GM12878 (cell line): ENCODE data around the gene GON7. TPM values are rescaled to one million over a fixed set of nuclear protein-coding genes. Genes with fewer than 3 reads are reported as not detected.

Experiments
- ATAC-seq: fragments of 200-7000 bp; cut with Tn5 transposase; 3 replicates; pipeline ENCODE4 v1.9.1; 2020; ENCODE audit warnings: mild to moderate bottlenecking, moderate library complexity
- BruUV-seq: library from RNA; stranded (reverse); fragments of 400-500 nt; replicated peaks from 2 replicates; lab custom pipeline; 2021; lab: Mats Ljungman, UMichigan
- CTCF ChIA-PET: fragments of 300-600 bp; sonication (Branson Sonifier 250); formaldehyde crosslinking; extraction: SDS; loops from one replicate; lab custom pipeline; 2021; ENCODE audit warnings: inconsistent platforms; lab: Yijun Ruan, JAX
- POLR2A ChIA-PET: fragments of 350-600 bp; formaldehyde crosslinking; extraction: SDS; loops from one replicate; lab custom pipeline; 2021; ENCODE audit warnings: inconsistent platforms; lab: Charles Lee
- RAD21 ChIA-PET: fragments of 300-600 bp; sonication (Branson Sonifier 250); formaldehyde crosslinking; loops from one replicate; lab custom pipeline; 2023; ENCODE audit warnings: antibody characterized with exemption; ENCODE audit not compliant: unreplicated experiment; lab: Charles Lee
- SMC1A ChIA-PET: fragments of 300-600 bp; sonication (Branson Sonifier 250); formaldehyde crosslinking; loops from one replicate; lab custom pipeline; 2023; ENCODE audit not compliant: unreplicated experiment, uncharacterized antibody; lab: Charles Lee
- DNase-seq: peaks from one replicate; pipeline ENCODE4 v3.0.0-alpha.2; 2011; ENCODE audit warnings: low read depth, low spot score
- FAIRE-seq: peaks from 3 replicates; lab custom pipeline; 2011; peaks lifted over from hg19 to GRCh38; lab: Jason Lieb, UNC
- H2AFZ ChIP-seq: 2 replicates; pipeline ENCODE4 v1.6.0; 2011; ENCODE audit warnings: low read depth, low read length, control low read depth; ENCODE audit not compliant: control insufficient read depth
- H3K27ac ChIP-seq: 2 replicates; pipeline ENCODE4 v1.5.1; 2011; ENCODE audit warnings: control low read depth; ENCODE audit not compliant: control insufficient read depth, insufficient read depth
- H3K27me3 ChIP-seq, 2 experiments: replicated peaks in 1 of 2; 2 replicates each; pipeline versions ENCODE4 v1.6.0 to v1.6.1; 2011; ENCODE audit warnings: low read length in 1 of 2; ENCODE audit not compliant: control insufficient read depth in 2 of 2, insufficient read depth in 2 of 2
- H3K36me3 ChIP-seq, 2 experiments: 2 replicates each; pipeline ENCODE4 v1.5.1; 2011; ENCODE audit warnings: low read length in 1 of 2; ENCODE audit not compliant: control insufficient read depth in 2 of 2, insufficient read depth in 2 of 2
- H3K4me1 ChIP-seq: 2 replicates; pipeline ENCODE4 v1.6.1; 2011; ENCODE audit warnings: mild to moderate bottlenecking, low read length, moderate library complexity, mixed read lengths; ENCODE audit not compliant: control insufficient read depth, insufficient read depth
- H3K4me2 ChIP-seq: 2 replicates; pipeline ENCODE4 v1.6.0; 2011; ENCODE audit warnings: control low read depth; ENCODE audit not compliant: control insufficient read depth, insufficient read depth
- H3K4me3 ChIP-seq: fragments of 200-600 bp; sonication (generic); 2 replicates; pipeline ENCODE4 v1.5.1; 2016
- H3K79me2 ChIP-seq: 2 replicates; pipeline ENCODE4 v1.6.0; 2011; ENCODE audit warnings: low read length; ENCODE audit not compliant: control insufficient read depth, insufficient read depth
- H3K9ac ChIP-seq: 2 replicates; pipeline ENCODE4 v1.8.0; 2011; ENCODE audit warnings: low read length, control low read depth, mixed read lengths; ENCODE audit not compliant: control insufficient read depth, insufficient read depth
- H3K9me3 ChIP-seq: replicated peaks from 3 replicates; pipeline ENCODE4 v1.5.1; 2011; ENCODE audit warnings: mild to moderate bottlenecking, low read length; ENCODE audit not compliant: control insufficient read depth, insufficient read depth
- H4K20me1 ChIP-seq: 2 replicates; pipeline ENCODE4 v1.6.0; 2011; ENCODE audit not compliant: control insufficient read depth, insufficient read depth
- BCL11A ChIP-seq: IDR thresholded peaks from 2 replicates; pipeline ENCODE4 v1.6.1; 2011; ENCODE audit warnings: low read depth, low read length
- BHLHE40 ChIP-seq, 2 experiments: fragments of 450-650 bp in 1 of 2; IDR thresholded peaks; 2 replicates each; pipeline ENCODE4 v1.6.1; 2011 to 2017; ENCODE audit warnings: low read depth in 2 of 2, borderline replicate concordance in 1 of 2, improper control_type of control experiment in 1 of 2, low read length in 1 of 2, mild to moderate bottlenecking in 1 of 2
- EP300 ChIP-seq, 2 experiments: fragments of 150-350 bp in 1 of 2; IDR thresholded peaks; 2 replicates each; pipeline ENCODE4 v1.6.1; 2011 to 2012; ENCODE audit warnings: low read depth in 2 of 2, low read length in 2 of 2, borderline replicate concordance in 1 of 2, improper control_type of control experiment in 1 of 2, inconsistent platforms in 1 of 2; ENCODE audit not compliant: control insufficient read depth in 1 of 2
- EZH2 ChIP-seq: IDR thresholded peaks from 2 replicates; pipeline ENCODE4 v1.6.1; 2012; ENCODE audit warnings: low read depth, mild to moderate bottlenecking, control low read depth, inconsistent platforms, low read length, borderline replicate concordance; ENCODE audit not compliant: control insufficient read depth
- IKZF1 ChIP-seq: fragments of 450-650 bp; conservative IDR thresholded peaks from 2 replicates; pipeline ENCODE4 v1.6.1; 2017; ENCODE audit warnings: antibody characterized with exemption, mild to moderate bottlenecking
- MEF2A ChIP-seq: IDR thresholded peaks from 2 replicates; pipeline ENCODE4 v1.6.1; 2011; ENCODE audit warnings: low read depth, mild to moderate bottlenecking, low read length, moderate library complexity; ENCODE audit not compliant: insufficient read depth
- NFXL1 ChIP-seq: fragments of 450-650 bp; IDR thresholded peaks from 2 replicates; pipeline ENCODE4 v1.6.1; 2017; ENCODE audit warnings: antibody characterized with exemption, mild to moderate bottlenecking, borderline replicate concordance
- NFYA ChIP-seq: IDR thresholded peaks from 2 replicates; pipeline ENCODE4 v1.6.1; 2011; ENCODE audit warnings: low read depth, mild to moderate bottlenecking, low read length, improper control_type of control experiment, borderline replicate concordance
- NRF1 ChIP-seq: conservative IDR thresholded peaks from 2 replicates; pipeline ENCODE4 v1.6.1; 2011; ENCODE audit warnings: mild to moderate bottlenecking, low read depth, low read length, improper control_type of control experiment
- RAD51 ChIP-seq: fragments of 450-650 bp; IDR thresholded peaks from 2 replicates; pipeline ENCODE4 v1.6.1; 2016; ENCODE audit warnings: moderate library complexity, mild to moderate bottlenecking, inconsistent platforms
- ZNF217 ChIP-seq: fragments of 450-650 bp; IDR thresholded peaks from 2 replicates; pipeline ENCODE4 v1.6.1; 2017; ENCODE audit warnings: antibody characterized with exemption, mild to moderate bottlenecking
- WGBS: methylation state at CpG from one replicate; pipeline ENCODE4 v1.1.6; 2016; ENCODE audit warnings: low lambda C conversion rate; ENCODE audit not compliant: insufficient replicate concordance, insufficient coverage; ENCODE audit errors: missing lambda C conversion rate; 5-methylcytosine and 5-hydroxymethylcytosine counted together
- in situ Hi-C: fragments of 300-500 bp; cut with MboI; formaldehyde crosslinking; loops from 9 replicates; pipeline ENCODE4 v1.14.3; 2018; ENCODE audit warnings: mixed read lengths
- intact Hi-C: fragments of 100-400 bp; cut with micrococcal nuclease; formaldehyde crosslinking; loops from one replicate; pipeline ENCODE4 v1.14.2; 2022; ENCODE audit not compliant: unreplicated experiment
- polyA plus RNA-seq, 11 experiments: library from polyadenylated mRNA; depleted of rRNA in 4 of 11; unstranded in 6 of 11; stranded (reverse) in 5 of 11; fragments of >200 nt; fragmentation: Nextera tagmentation in 4 of 11; fragmentation: Illumina TruSeq in 1 of 11; extraction: Ambion mirVana in 4 of 11; extraction: Trizol in 1 of 11; gene quantifications; 1 replicate in 1 of 11; 2 replicates in 10 of 11; pipeline versions ENCODE4 v1.2.1 to v1.2.3, GENCODE V29; 2011 to 2016; ENCODE audit warnings: inconsistent platforms in 2 of 11, missing spikeins in 2 of 11, low read depth in 1 of 11
- total RNA-seq, 4 experiments: library from RNA; depleted of rRNA in 3 of 4; stranded (reverse); fragments of >200 nt in 3 of 4; fragmentation: Illumina TruSeq in 1 of 4; extraction: Trizol in 1 of 4; gene quantifications; 2 replicates each; pipeline versions ENCODE4 v1.2.1 to v1.2.3, GENCODE V29; 2013 to 2021
- TF ChIP-seq, protein P1 (sequence below): IDR thresholded peaks from 2 replicates; pipeline ENCODE4 v1.6.1; 2012; ENCODE audit warnings: low read depth, low read length, improper control_type of control experiment
- TF ChIP-seq, protein P2 (sequence below): IDR thresholded peaks from 2 replicates; pipeline ENCODE4 v1.6.1; 2012; ENCODE audit warnings: low read depth, low read length, improper control_type of control experiment
- TF ChIP-seq, protein P3 (sequence below): IDR thresholded peaks from 2 replicates; pipeline ENCODE4 v1.6.1; 2012; ENCODE audit warnings: low read length, inconsistent platforms
- TF ChIP-seq, protein P4 (sequence below): fragments of 450-650 bp; formaldehyde crosslinking; IDR thresholded peaks from 2 replicates; pipeline ENCODE4 v1.5.0; 2022; ENCODE audit warnings: mild to moderate bottlenecking, missing genetic modification characterization

GON7 gene
- total and polyA plus RNA-seq, 10 of the 15 experiments (the other 5 are each of a cell fraction or from before 2014, with no cell fraction given): 21.6 to 59.0 (median 33.0) TPM

DNA sequence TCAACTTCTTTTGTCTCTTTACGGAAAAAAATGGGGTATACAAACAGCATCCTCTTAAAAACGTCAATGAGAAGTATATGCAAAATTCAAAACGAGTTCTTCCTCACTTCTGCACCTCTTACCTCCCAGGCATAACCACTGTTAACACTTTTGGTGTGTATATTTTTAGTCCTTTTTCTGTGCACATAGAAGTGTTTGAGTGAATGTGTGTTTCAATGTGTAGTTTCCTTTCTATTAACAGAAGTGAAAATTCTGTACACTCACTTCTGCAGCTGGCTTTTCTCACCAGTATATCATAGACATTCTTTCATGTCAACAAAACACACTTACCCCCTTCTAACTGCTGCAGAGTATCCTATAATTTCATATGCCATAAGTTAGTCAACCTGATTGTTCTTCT lies 5.6 kb upstream of the GON7 start:
- Histone ChIP-seq H3K4me1 (peaks cover 25% of the 10 kb centered on the region), H3K4me3 (no peak overlapping the region), H3K9ac (peak overlapping the region; percentile 16; the same call in 1 of the 2 replicates), H3K27ac (peak overlapping the region; percentile 81), H3K27me3 (no peaks in the 10 kb centered on the region), H3K79me2 (peaks cover 27% of the 10 kb centered on the region), H2AFZ (no peak overlapping the region; the same call in 1 of the 2 replicates), H4K20me1 (no peaks in the 10 kb centered on the region), H3K4me2 (peak overlapping the region; percentile 85; the same call in 1 of the 2 replicates), H3K9me3 (no peaks in the 10 kb centered on the region), H3K36me3 (peaks cover 3 to 8% of the 10 kb centered on the region in 2 experiments)
- ChIA-PET CTCF (interaction anchor here (0.9 to 2.8 kb wide), 4 partner anchors 20 to 406 kb away, joined by 3 to 15 read pairs (median 5); no protein-coding TSS in a partner anchor), SMC1A (interaction anchor here (0.6 to 1.2 kb wide), 5 partner anchors 26 to 324 kb away, joined by 3 to 4 read pairs (median 3); no protein-coding TSS in a partner anchor), RAD21 (interaction anchor here (0.6 kb wide), 1 partner anchor 98 kb away, joined by 3 read pairs; no protein-coding TSS in a partner anchor), POLR2A (interaction anchor here (1.0 kb wide), 1 partner anchor 46 kb away, joined by 5 read pairs; no protein-coding TSS in a partner anchor)
- ATAC-seq: peak; percentile 68
- in situ Hi-C loops: no loop called here
- DNase-seq: peak; percentile 64
- peak; percentile 73 for FAIRE-seq
- intact Hi-C loops: no loop called here
- BruUV-seq: no TSS peak
- 0% methylated on average over 3 of the region's 3 CpGs for WGBS
- TF ChIP-seq, protein P1, sequence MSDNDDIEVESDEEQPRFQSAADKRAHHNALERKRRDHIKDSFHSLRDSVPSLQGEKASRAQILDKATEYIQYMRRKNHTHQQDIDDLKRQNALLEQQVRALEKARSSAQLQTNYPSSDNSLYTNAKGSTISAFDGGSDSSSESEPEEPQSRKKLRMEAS: no peak
- TF ChIP-seq RAD51 (no peak), EZH2 (no peak), IKZF1 (peak; percentile 38; the same call in 1 of the 2 replicates), NRF1 (no peak), NFYA (no peak), MEF2A (peak; percentile 71; the same call in 1 of the 2 replicates), EP300 (IDR thresholded peaks at IDR 0.05; ENCODE audit: borderline replicate concordance in 1 of 2, control insufficient read depth in 1 of 2, low read depth in 2 of 2, low read length in 2 of 2) (peak in 1 of 2 experiments; percentile 70; a peak in 1 of 4 replicates), BCL11A (no peak), BHLHE40 (IDR thresholded peaks at IDR 0.05; ENCODE audit: borderline replicate concordance in 1 of 2, low read depth in 2 of 2, low read length in 1 of 2) (0 out of 4 replicates have a peak, but pooled peaks of 1 of the 2 experiments have one; percentile 16), ZNF217 (no peak), NFXL1 (no peak)
- TF ChIP-seq, protein P2, sequence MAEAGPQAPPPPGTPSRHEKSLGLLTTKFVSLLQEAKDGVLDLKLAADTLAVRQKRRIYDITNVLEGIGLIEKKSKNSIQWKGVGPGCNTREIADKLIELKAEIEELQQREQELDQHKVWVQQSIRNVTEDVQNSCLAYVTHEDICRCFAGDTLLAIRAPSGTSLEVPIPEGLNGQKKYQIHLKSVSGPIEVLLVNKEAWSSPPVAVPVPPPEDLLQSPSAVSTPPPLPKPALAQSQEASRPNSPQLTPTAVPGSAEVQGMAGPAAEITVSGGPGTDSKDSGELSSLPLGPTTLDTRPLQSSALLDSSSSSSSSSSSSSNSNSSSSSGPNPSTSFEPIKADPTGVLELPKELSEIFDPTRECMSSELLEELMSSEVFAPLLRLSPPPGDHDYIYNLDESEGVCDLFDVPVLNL: no peak
- TF ChIP-seq, protein P3, sequence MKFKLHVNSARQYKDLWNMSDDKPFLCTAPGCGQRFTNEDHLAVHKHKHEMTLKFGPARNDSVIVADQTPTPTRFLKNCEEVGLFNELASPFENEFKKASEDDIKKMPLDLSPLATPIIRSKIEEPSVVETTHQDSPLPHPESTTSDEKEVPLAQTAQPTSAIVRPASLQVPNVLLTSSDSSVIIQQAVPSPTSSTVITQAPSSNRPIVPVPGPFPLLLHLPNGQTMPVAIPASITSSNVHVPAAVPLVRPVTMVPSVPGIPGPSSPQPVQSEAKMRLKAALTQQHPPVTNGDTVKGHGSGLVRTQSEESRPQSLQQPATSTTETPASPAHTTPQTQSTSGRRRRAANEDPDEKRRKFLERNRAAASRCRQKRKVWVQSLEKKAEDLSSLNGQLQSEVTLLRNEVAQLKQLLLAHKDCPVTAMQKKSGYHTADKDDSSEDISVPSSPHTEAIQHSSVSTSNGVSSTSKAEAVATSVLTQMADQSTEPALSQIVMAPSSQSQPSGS: 0 out of 2 replicates have a peak, but pooled peaks have one; percentile 21
- TF ChIP-seq, protein P4, sequence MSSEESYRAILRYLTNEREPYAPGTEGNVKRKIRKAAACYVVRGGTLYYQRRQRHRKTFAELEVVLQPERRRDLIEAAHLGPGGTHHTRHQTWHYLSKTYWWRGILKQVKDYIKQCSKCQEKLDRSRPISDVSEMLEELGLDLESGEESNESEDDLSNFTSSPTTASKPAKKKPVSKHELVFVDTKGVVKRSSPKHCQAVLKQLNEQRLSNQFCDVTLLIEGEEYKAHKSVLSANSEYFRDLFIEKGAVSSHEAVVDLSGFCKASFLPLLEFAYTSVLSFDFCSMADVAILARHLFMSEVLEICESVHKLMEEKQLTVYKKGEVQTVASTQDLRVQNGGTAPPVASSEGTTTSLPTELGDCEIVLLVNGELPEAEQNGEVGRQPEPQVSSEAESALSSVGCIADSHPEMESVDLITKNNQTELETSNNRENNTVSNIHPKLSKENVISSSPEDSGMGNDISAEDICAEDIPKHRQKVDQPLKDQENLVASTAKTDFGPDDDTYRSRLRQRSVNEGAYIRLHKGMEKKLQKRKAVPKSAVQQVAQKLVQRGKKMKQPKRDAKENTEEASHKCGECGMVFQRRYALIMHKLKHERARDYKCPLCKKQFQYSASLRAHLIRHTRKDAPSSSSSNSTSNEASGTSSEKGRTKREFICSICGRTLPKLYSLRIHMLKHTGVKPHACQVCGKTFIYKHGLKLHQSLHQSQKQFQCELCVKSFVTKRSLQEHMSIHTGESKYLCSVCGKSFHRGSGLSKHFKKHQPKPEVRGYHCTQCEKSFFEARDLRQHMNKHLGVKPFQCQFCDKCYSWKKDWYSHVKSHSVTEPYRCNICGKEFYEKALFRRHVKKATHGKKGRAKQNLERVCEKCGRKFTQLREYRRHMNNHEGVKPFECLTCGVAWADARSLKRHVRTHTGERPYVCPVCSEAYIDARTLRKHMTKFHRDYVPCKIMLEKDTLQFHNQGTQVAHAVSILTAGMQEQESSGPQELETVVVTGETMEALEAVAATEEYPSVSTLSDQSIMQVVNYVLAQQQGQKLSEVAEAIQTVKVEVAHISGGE (CRISPR knock-in tag): no peak
